CD14-positive monocyte (primary cell): ENCODE data around the gene IL31. TPM values are rescaled to one million over a fixed set of nuclear protein-coding genes. Genes with fewer than 3 reads are reported as not detected.

Source experiments
- DNase-seq, 3 donors: peaks; one replicate each; pipeline ENCODE4 v3.0.0-alpha.2; 2011 to 2022
- H2AFZ ChIP-seq: 2 replicates; pipeline ENCODE4 v1.6.0; 2012; ENCODE audit warnings: mild to moderate bottlenecking, low read depth, low read length, inconsistent platforms; ENCODE audit not compliant: insufficient read depth, poor library complexity, severe bottlenecking
- H3K27ac ChIP-seq, 2 donors: 1 replicate in 1 of 2; 2 replicates in 1 of 2; pipeline ENCODE4 v1.5.1; 2012 to 2013; ENCODE audit warnings: low read length in 2 of 2, control low read depth in 1 of 2, inconsistent platforms in 1 of 2, low read depth in 1 of 2, mild to moderate bottlenecking in 1 of 2
- H3K27me3 ChIP-seq, 2 donors: one replicate each; pipeline versions ENCODE4 v1.6.0 to v1.6.1; 2011 to 2013; ENCODE audit warnings: low read length in 2 of 2; ENCODE audit not compliant: control insufficient read depth in 2 of 2, insufficient read depth in 2 of 2
- H3K36me3 ChIP-seq, 2 donors: replicated peaks in 1 of 2; 1 replicate in 1 of 2; 2 replicates in 1 of 2; pipeline versions ENCODE4 v1.5.1 to v1.6.1; 2012 to 2013; ENCODE audit warnings: low read length in 2 of 2, control low read depth in 1 of 2, inconsistent platforms in 1 of 2, mild to moderate bottlenecking in 1 of 2; ENCODE audit not compliant: insufficient read depth in 2 of 2, control insufficient read depth in 1 of 2
- H3K4me1 ChIP-seq, 2 donors: 1 replicate in 1 of 2; 2 replicates in 1 of 2; pipeline versions ENCODE4 v1.5.1 to v1.6.1; 2012 to 2013; ENCODE audit warnings: low read length in 2 of 2, control low read depth in 1 of 2, inconsistent platforms in 1 of 2, mild to moderate bottlenecking in 1 of 2, moderate library complexity in 1 of 2; ENCODE audit not compliant: insufficient read depth in 2 of 2, control insufficient read depth in 1 of 2
- H3K4me2 ChIP-seq: replicated peaks from 2 replicates; pipeline ENCODE3; 2012; ENCODE audit warnings: low read length, moderate library complexity, mild to moderate bottlenecking; ENCODE audit not compliant: poor library complexity, severe bottlenecking; ENCODE audit errors: extremely low read depth
- H3K4me3 ChIP-seq, 3 experiments: fragments of 200-600 bp in 1 of 3; sonication (generic) in 1 of 3; replicated peaks in 1 of 3; 1 replicate in 2 of 3; 2 replicates in 1 of 3; pipeline ENCODE4 v1.5.1; 2011 to 2013; ENCODE audit warnings: low read length in 3 of 3, mild to moderate bottlenecking in 3 of 3, control low read depth in 2 of 3, low read depth in 2 of 3, inconsistent platforms in 1 of 3, moderate library complexity in 1 of 3
- H3K79me2 ChIP-seq: 2 replicates; pipeline ENCODE4 v1.6.0; 2012; ENCODE audit warnings: mild to moderate bottlenecking, control low read depth, inconsistent platforms, low read length, moderate library complexity; ENCODE audit not compliant: insufficient read depth
- H3K9ac ChIP-seq: 2 replicates; pipeline ENCODE4 v1.6.0; 2017; ENCODE audit warnings: low read length, mild to moderate bottlenecking; ENCODE audit not compliant: insufficient read depth, poor library complexity, severe bottlenecking
- H3K9me3 ChIP-seq, 2 donors: replicated peaks in 1 of 2; 1 replicate in 1 of 2; 2 replicates in 1 of 2; pipeline versions ENCODE4 v1.5.1 to v1.6.1; 2012 to 2013; ENCODE audit warnings: low read length in 2 of 2, control low read depth in 1 of 2; ENCODE audit not compliant: control insufficient read depth in 1 of 2, insufficient read depth in 1 of 2
- H4K20me1 ChIP-seq: 2 replicates; pipeline ENCODE4 v1.6.0; 2012; ENCODE audit warnings: mild to moderate bottlenecking, low read length, control low read depth, moderate library complexity; ENCODE audit not compliant: insufficient read depth
- H3K27ac Mint-ChIP-seq, 7 donors: one replicate each; pipeline ENCODE4 v1.8.0; 2020; ENCODE audit warnings: mild to moderate bottlenecking in 7 of 7, mixed read lengths in 7 of 7, moderate library complexity in 6 of 7, inconsistent platforms in 2 of 7
- H3K27me3 Mint-ChIP-seq, 3 donors: one replicate each; pipeline ENCODE4 v1.8.0; 2021 to 2022; ENCODE audit warnings: low read depth in 3 of 3, mild to moderate bottlenecking in 3 of 3, mixed read lengths in 3 of 3, moderate library complexity in 3 of 3, inconsistent platforms in 1 of 3
- H3K36me3 Mint-ChIP-seq, 2 donors: one replicate each; pipeline ENCODE4 v1.8.0; 2020; ENCODE audit warnings: mixed read lengths in 2 of 2, inconsistent platforms in 1 of 2, mild to moderate bottlenecking in 1 of 2
- H3K4me1 Mint-ChIP-seq: one replicate; pipeline ENCODE4 v1.8.0; 2020; ENCODE audit warnings: mild to moderate bottlenecking, mixed read lengths
- H3K4me3 Mint-ChIP-seq, 2 donors: one replicate each; pipeline ENCODE4 v1.8.0; 2020; ENCODE audit warnings: mild to moderate bottlenecking in 2 of 2, mixed read lengths in 2 of 2, moderate library complexity in 1 of 2
- H3K9me3 Mint-ChIP-seq, 7 donors: one replicate each; pipeline ENCODE4 v1.8.0; 2020 to 2022; ENCODE audit warnings: mixed read lengths in 7 of 7, mild to moderate bottlenecking in 6 of 7, moderate library complexity in 6 of 7, inconsistent platforms in 2 of 7
- WGBS: methylation state at CpG from one replicate; pipeline ENCODE4 v1.1.5; 2013; ENCODE audit warnings: missing lambda C conversion rate; ENCODE audit not compliant: insufficient coverage; 5-methylcytosine and 5-hydroxymethylcytosine counted together
- intact Hi-C, 2 donors: fragments of 100-400 bp; cut with micrococcal nuclease; formaldehyde crosslinking; loops; one replicate each; pipeline versions ENCODE4 v1.15.0 to v1.15.1; 2023
- polyA plus RNA-seq, 3 donors: library from polyadenylated mRNA; depleted of rRNA in 1 of 3; unstranded in 2 of 3; stranded (reverse) in 1 of 3; fragments of 300-500 nt in 2 of 3; fragments of >200 nt in 1 of 3; fragmentation: Illumina TruSeq in 2 of 3; gene quantifications; 1 replicate in 2 of 3; 2 replicates in 1 of 3; pipeline ENCODE4 v1.2.3, GENCODE V29; 2012 to 2021
- TF ChIP-seq, protein P1 (sequence below): fragments of 200-600 bp; IDR thresholded peaks from one replicate; pipeline ENCODE4 v1.8.0; 2022; ENCODE audit warnings: antibody characterized with exemption, mild to moderate bottlenecking

Gene IL31
- polyA plus RNA-seq, 3 donors, result not detected

GRCh38 chr12:122159882-122160281, 14.1 kb downstream of the IL31 start:
- Histone ChIP-seq H4K20me1 (no peaks in the 10 kb centered on the region), H3K9me3 (no peaks in the 10 kb centered on the region), H3K4me3 (no peak overlapping the region), H3K27me3 (no peaks in the 10 kb centered on the region), H2AFZ (no peak overlapping the region), H3K4me1 (no peaks in the 10 kb centered on the region), H3K36me3 (no peaks in the 10 kb centered on the region), H3K9ac (no peak overlapping the region), H3K79me2 (no peaks in the 10 kb centered on the region), H3K27ac (no peak overlapping the region), H3K4me2 (no peak overlapping the region)
- no peak overlapping the region for H3K27ac Mint-ChIP-seq
- H3K36me3 Mint-ChIP-seq, result no peaks in the 10 kb centered on the region
- DNase-seq, result no peak
- intact Hi-C loops, result no loop called here
- no CpG with 5 or more reads among the region's 4 CpGs for WGBS
- TF ChIP-seq, protein P1, sequence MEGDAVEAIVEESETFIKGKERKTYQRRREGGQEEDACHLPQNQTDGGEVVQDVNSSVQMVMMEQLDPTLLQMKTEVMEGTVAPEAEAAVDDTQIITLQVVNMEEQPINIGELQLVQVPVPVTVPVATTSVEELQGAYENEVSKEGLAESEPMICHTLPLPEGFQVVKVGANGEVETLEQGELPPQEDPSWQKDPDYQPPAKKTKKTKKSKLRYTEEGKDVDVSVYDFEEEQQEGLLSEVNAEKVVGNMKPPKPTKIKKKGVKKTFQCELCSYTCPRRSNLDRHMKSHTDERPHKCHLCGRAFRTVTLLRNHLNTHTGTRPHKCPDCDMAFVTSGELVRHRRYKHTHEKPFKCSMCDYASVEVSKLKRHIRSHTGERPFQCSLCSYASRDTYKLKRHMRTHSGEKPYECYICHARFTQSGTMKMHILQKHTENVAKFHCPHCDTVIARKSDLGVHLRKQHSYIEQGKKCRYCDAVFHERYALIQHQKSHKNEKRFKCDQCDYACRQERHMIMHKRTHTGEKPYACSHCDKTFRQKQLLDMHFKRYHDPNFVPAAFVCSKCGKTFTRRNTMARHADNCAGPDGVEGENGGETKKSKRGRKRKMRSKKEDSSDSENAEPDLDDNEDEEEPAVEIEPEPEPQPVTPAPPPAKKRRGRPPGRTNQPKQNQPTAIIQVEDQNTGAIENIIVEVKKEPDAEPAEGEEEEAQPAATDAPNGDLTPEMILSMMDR, result no peak
- no peak overlapping the region for H3K4me3 Mint-ChIP-seq
- no peaks in the 10 kb centered on the region for H3K4me1 Mint-ChIP-seq
- H3K27me3 Mint-ChIP-seq, result peaks cover 0 to 6% (median 0%) of the 10 kb centered on the region in 3 donors
- peaks cover 0 to 3% (median 0%) of the 10 kb centered on the region in 7 donors for H3K9me3 Mint-ChIP-seq

DNA sequence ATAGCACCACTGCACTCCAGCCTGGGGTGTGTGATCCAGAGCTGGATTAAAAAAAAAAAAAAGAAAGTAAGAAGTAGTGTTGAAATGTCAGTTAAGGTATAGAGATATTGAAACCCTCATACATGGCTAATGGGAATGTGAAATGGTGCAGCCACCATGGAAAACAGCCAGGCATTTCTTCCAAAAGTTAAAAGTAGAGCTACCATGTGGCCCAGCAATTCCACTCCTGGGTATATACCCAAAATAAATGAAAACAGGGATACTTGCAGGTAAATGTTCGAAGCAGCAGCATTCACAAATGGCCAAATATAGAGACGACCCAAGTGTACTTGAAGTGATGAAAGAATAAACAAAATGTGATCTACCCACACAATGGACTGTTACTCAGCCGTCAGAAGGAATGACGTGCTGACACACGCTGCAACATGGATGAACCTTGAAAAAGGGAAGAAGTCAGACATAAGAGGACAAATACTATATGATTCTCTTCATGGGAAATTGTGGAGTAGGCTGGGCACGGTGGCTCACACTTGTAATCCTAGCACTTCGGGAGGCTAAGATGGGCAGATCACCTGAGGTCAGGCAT, 15.2 kb downstream of the IL31 start:
- intact Hi-C loops, result no loop called here
- Mint-ChIP-seq H3K27ac (no peak overlapping the region), H3K4me3 (no peak overlapping the region)

More for the DNA sequence above, 15.2 kb downstream of the IL31 start:
- TF ChIP-seq, protein P1, result no peak
- DNase-seq, result no peak
- H3K9me3 ChIP-seq, result no peaks in the 10 kb centered on the region
- H3K27ac ChIP-seq, result no peak overlapping the region
- H2AFZ ChIP-seq, result no peak overlapping the region
- H3K9me3 Mint-ChIP-seq, result peaks cover 0 to 3% (median 0%) of the 10 kb centered on the region in 7 donors
- H3K27me3 ChIP-seq, result no peaks in the 10 kb centered on the region
- no peaks in the 10 kb centered on the region for H3K79me2 ChIP-seq
- H3K4me1 ChIP-seq, result no peaks in the 10 kb centered on the region
- no peak overlapping the region for H3K4me2 ChIP-seq
- 79% methylated on average over 4 of the region's 7 CpGs for WGBS
- no peaks in the 10 kb centered on the region for H3K4me1 Mint-ChIP-seq
- H3K4me3 ChIP-seq, result no peak overlapping the region
- peaks cover 0 to 6% (median 2%) of the 10 kb centered on the region in 3 donors for H3K27me3 Mint-ChIP-seq
- no peaks in the 10 kb centered on the region for H3K36me3 ChIP-seq
- no peak overlapping the region for H3K9ac ChIP-seq
- no peaks in the 10 kb centered on the region for H4K20me1 ChIP-seq
- no peaks in the 10 kb centered on the region for H3K36me3 Mint-ChIP-seq
